HPDE6-E6E7 (cell line): ENCODE results near the gene DLD.
A peak's percentile ranks its signal among the peaks of the same experiment; 100 is the strongest.
"Not testable (repeated sequence)": the region's sequence is repeated elsewhere in the genome, so short reads cannot be mapped to it uniquely, and the experiment has no call there.

ENCODE experiments used
- DNase-seq: peaks from one replicate; pipeline ENCODE4 v3.0.0; 2011; ENCODE audit warnings: missing footprints; ENCODE audit errors: extremely low spot score

The DLD gene

GRCh38 chr7:107874605-107875446, 16.2 kb upstream of the DLD start:
- DNase-seq, result peak; percentile 46

DNA sequence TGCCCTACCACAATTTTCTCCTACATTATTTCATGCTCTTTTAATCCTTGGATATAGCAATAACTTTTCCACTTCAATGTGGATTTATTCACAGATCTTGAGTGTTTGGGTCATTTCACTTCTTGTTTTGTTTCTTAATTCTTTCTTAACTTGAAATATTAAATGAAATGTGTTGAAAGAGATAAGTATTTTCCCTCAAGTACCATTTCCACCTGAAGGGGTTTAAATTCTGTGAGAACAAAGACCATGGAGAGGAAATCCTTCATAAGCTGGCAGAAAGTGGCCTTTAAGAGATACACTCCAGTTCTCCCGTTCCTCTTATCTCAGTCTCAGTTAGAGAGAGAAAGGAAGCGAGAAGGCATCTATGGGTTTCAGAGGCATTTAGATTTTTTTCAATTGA, 14.1 kb upstream of the DLD start:
- DNase-seq, result no peak

DNA sequence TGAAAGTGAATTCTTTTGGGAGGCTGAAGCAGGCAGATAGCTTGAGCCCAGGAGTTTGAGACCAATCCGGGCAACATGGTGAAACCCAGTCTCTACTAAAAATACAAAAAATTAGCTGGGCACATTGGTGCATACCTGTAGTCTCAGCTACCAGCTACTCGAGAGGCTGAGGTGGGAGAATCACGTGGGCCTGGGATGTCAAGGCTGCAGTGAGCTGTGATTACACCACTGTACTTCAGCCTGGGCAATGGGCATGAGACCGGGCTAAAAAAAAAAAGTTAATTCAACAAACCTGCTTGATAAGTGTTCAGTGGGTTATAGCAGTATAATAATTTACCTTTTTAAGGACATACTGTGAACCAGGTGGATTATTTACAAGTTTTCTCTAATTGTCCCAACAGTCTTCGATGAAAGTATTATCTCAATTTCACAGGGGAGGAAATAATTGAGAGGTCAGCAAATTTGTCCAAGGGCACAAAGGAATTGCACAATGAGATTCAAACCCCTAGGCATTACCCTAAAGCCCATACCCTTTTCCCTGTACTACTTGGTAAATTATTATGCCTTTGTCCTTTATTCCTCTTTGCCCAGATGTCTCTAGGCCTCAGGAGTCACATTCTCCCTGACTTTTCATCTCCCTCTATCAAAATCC, 13.1 kb upstream of the DLD start:
- DNase-seq, result no peak

DNA sequence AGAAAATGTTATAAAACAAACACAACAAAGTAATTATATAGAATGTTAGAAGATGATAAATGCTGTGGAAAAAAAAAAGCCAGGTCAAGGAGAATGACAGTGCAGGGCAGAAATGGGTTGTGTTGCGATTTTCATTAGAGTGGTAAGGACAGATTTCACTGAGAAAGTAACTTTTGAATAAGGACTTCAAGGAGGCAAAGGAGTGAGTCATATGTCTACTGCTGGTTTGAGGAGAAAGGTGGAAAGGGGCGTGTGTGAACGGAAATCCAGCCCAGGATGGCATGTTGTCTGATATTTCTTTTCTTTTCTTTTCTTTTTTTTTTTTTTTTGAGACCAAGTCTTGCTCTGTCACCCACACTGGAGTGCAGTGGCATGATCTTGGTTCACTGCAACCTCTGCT, 12.3 kb upstream of the DLD start:
- no peak for DNase-seq

GRCh38 chr7:107879400-107880035, 11.5 kb upstream of the DLD start:
- DNase-seq, result peak; percentile 45

DNA sequence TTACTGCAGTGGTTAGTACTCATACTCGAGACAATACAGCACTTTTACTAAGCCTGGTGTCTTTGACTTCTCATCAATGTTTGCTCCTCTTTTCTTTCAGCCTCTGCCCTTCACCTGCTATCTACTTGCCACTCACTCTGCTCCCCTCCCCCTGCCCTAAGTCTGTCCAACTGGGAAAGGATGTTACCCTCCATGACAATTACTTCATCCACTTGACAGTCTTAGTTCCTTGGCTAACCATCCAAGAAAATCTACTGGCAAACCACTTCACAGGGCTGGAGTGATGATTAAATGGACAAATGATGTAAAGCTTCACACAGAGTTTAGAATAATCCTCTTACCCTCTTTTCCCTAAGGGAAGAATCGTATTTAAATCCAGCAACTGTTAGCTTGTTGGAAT, 8.2 kb upstream of the DLD start:
- no peak for DNase-seq

GRCh38 chr7:107884066-107884818, 6.7 kb upstream of the DLD start:
- DNase-seq, result no peak

DNA sequence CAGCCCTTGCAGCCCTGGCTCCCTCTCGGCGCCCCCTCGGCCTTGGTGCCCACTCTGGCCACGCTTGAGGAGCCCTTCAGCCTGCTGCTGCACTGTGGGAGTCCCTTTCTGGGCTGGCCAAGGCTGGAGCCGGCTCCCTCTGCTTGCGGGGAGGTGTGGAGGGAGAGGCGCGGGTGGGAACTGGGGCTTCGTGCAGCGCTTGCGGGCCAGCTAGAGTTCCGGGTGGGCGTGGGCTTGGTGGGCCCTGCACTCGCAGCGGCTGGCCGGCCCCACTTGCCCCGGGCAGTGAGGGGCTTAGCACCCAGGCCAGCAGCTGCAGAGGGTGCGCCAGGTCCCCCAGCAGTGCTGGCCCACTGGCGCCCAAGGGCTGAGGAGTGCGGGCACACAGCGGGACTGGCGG, 3.2 kb upstream of the DLD start:
- not testable (repeated sequence) for DNase-seq

GRCh38 chr7:107889992-107890391, 991 bp upstream of the DLD start:
- no peak for DNase-seq

GRCh38 chr7:107890493-107890961, 456 bp upstream of the DLD start:
- DNase-seq, result no peak

- no peak for DNase-seq
Measured at GRCh38 chr7:107891636-107892366, 818 bp downstream of the DLD start.

- not testable (repeated sequence) for DNase-seq
Measured at GRCh38 chr7:107892367-107892741, 1.4 kb downstream of the DLD start.

DNA sequence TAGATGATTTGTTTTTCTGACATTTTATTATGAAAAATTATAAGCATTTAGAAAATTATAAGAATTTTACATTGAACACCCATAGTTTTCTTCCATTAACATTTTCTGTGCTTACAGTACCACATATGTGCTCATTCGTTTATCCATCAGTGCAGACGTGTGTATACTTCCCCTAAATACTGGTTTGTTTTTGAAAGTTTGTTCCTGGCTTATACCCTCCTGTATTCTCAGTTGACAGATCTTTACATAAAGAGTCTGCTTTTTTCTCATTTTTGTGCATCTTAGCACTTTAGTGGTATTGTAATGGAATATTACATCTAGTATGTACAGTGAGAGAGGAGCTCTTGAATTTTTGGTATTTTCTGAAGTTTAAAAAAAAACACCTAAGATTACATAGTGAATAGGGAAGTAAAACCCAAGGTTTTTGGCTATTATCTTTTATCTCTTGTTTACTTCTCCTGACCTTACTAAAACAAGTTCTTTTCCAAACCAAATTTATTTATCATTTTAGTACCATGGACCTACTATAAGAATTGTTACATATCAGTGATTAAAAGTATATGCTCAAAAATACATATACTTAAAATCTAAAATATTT, 8.1 kb downstream of the DLD start:
- no peak for DNase-seq

- DNase-seq, result no peak
Measured at GRCh38 chr7:107900496-107901015, 9.6 kb downstream of the DLD start.

- DNase-seq, result no peak
Measured at GRCh38 chr7:107902381-107902780, 11.4 kb downstream of the DLD start.

DNA sequence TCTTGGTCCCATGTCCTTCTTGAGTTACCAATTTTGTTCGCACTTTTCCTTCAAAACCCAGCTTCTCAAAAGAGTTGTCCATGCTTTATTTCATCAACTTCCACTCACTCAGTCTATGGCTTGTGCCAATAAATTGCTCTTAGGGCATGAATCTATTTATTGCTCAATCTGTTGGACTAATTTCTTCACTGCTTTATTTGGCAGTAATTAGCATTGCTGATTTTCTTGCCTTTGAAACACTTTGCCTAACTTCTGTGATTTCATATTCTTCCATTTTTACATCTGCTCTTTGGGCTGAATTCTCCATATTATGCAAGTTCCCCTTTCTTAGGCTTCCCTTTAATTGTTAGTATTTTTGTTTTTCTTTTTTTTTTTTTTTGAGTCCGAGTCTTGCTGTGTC, 16.8 kb downstream of the DLD start:
- no peak for DNase-seq

DNA sequence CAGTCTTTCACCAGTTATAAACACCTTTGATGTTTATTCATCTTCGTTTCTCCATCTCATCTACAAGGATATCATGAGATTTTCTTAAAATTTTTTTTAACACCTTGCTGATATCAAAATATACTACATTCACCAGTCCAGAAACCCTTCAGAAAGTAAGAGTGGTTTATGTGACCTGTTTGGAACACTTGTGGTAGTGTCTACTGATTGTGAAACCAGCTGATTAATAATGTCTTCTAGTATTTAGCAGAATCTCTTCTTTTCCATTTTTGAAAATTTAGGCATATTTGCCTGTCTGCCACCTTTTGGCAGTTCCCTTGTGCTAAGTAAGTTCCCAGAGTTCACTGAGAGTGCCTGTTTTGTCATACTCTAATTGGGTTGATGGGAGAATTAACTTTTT, 18.5 kb downstream of the DLD start:
- no peak for DNase-seq

GRCh38 chr7:107911981-107912380, 21.0 kb downstream of the DLD start:
- no peak for DNase-seq

DNA sequence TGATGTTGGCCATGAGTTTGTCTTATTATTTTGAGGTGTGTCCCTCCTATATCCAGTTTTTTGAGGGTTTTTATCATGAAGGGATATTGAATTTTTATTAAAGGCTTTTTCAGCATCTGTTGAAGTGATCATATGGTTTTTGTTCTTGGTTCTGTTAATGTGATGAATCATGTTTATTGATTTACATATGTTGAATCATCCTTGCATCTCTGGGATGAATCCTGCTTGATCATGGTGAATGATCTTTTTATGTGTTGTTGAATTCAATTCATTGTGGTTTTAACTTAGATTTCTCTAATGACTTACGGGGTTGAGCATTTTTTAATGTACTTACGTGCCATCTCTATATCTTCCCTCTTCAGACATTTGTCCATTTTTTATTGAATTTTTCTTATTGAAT, 22.9 kb downstream of the DLD start:
- no peak for DNase-seq

GRCh38 chr7:107914831-107915230, 23.8 kb downstream of the DLD start:
- DNase-seq, result no peak

GRCh38 chr7:107915541-107915940, 24.6 kb downstream of the DLD start:
- DNase-seq, result no peak
